Left lobe of liver (tissue), 2 donors: ENCODE measurements around the gene TTLL11. TPM values are rescaled to one million over a fixed set of nuclear protein-coding genes. Genes with fewer than 3 reads are reported as not detected.
"Not testable (repeated sequence)": the region's sequence is repeated elsewhere in the genome, so short reads cannot be mapped to it uniquely, and the experiment has no call there.

Source experiments
- ATAC-seq: fragments of 200-7000 bp; cut with Tn5 transposase; one replicate; pipeline ENCODE4 v1.9.1; 2020; ENCODE audit warnings: mild to moderate bottlenecking, moderate library complexity
- DNase-seq: peaks from one replicate; pipeline ENCODE4 v3.0.0-alpha.2; 2020; ENCODE audit warnings: low spot score
- total RNA-seq: library from RNA; stranded (reverse); gene quantifications from one replicate; pipeline ENCODE4 v1.2.1, GENCODE V29; 2021
- donor health status: DM: no; HTN: no; CAD: no; lungs with moderate emphysema.
- donor health status: DM: no; HTN: yes; CAD: no.

TTLL11 gene
- total RNA-seq, 1 donor from 2014 or later = 2.8 TPM

DNA sequence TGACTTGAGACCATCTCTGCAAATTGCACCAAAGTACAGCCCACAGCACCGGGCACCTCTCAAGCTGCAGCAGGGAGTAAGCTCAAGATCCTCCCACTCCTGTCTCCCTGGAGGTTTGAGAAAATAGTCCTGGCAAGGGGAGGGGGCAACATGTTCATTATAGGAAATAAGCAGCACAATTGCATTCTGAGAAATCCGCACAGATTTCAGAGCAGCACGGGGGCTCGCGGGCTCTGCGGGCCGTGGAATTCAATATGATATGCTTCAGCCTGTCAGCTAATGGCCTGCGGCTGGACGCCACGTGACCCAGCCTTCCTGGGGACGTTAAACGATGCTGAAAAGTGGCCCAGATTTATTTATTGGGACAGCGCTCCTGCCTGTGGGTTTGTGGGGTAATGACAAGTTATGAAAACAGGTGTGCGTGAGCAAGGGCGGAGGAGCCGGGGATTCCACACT lies 285.3 kb downstream of the TTLL11 start:
- no peak for ATAC-seq

DNA sequence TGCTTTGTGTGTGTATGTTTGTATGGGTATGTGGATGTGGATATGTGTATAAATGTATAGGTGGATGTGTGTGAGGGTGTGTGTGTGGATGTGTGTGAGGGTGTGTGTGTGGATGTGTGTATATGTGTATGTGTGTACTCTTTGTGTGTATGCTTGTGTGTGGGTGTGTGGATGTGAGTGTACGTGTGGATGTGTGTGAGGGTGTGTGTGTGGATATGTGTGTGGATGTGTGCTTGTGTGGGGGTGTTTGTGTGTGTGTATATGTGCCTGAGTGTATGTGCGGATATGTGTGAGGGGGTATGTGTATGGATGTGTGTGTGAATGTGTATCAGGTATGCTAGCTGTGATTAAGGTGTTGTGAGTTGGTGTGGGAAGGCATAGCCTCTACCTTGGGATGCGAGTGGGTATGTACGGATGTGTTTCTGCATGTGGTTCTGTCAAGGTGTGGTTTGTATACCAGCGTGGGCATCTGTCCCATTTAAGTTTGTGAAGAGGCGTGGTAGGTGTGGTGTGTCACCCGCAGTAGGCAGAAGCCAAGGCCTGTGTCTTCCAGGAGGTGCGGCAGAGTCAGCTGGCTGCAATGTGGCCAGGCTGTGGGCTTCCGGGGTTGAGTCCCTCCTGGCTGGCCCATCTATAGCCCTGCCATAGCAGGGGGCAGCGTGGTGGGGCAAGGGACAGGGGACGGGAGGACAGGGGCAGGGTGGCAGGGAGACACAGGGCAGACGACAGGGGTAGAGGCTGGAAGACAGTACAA lies 285.9 kb downstream of the TTLL11 start:
- ATAC-seq (no peak), DNase-seq (no peak)

More for the DNA sequence above, 285.3 kb downstream of the TTLL11 start:
- DNase-seq = no peak

DNA sequence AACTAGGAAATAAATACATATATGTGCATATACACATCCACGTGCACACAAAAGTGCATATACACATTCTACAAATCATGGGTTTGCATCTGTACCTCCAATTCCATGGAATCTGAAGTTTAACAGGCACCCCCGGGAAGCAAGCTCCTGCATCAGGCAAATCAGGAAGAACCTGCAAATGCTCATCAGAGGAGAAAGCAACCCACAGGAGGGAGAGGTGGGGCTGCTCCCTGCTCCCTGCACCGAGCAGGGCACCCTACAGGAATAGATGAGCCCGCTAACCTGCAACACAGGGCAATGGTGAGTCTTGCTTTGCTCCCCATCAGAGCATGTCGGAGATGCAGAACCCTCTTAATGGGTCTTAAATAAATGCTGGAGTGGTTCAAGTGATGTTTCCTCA lies 290.4 kb downstream of the TTLL11 start:
- no peak for ATAC-seq
- no peak for DNase-seq

DNA sequence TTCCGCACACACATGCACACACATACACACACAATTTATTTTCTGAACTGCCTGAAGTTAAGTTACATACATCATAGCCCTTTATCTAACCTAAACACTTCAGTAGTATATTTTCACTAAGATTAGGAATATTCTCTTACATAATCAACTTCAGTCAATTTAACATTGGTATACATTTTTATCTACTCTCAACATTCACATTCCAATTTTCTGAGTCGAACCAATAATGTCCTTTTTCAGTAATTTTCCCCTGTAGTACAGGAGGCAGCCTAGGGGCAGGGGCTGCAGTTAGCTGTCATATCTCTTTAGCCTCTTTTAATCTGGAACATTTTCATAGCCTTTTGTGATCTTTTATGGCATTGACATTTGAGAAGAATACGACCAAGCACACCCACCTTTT lies 291.5 kb downstream of the TTLL11 start:
- no peak for ATAC-seq
- no peak for DNase-seq

DNA sequence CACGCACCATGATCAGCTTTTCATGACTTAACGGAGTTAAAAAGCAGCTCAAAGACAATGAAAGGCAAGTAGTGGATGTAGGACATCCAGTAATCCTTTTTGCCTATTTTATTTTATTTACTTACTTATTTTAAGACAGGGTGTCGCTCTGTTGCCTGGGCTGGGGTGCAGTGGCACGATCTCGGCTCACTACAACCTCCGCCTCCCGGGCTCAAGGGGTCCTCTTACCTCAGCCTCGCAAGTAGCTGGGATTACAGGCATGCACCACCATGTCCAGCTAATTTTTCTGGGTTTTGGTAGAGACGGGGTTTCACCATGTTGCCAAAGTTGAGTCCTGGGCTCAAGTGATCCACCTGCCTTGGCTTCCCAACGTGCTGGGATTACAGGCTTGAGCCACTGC lies 292.7 kb downstream of the TTLL11 start:
- DNase-seq (no peak), ATAC-seq (no peak)

DNA sequence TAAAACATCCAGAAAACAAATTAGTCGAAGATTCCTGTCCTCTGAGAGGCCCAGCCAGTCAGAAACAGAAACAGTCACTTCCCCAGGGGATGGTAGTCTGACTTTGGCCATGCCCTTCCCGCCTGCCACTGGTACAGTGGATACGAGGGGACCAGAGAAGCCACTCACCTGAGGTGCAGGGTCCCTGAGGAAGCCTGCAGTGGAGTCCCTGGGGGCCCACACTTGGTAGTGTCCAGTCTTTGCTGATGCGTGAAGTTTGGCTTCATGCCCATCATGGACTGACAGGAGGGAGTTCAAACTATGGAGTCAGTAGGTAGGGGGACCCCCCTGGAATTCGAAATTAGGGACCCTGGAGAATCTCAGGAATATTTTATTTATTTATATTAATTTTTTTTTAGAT lies 294.2 kb downstream of the TTLL11 start:
- DNase-seq = no peak
- ATAC-seq = no peak

DNA sequence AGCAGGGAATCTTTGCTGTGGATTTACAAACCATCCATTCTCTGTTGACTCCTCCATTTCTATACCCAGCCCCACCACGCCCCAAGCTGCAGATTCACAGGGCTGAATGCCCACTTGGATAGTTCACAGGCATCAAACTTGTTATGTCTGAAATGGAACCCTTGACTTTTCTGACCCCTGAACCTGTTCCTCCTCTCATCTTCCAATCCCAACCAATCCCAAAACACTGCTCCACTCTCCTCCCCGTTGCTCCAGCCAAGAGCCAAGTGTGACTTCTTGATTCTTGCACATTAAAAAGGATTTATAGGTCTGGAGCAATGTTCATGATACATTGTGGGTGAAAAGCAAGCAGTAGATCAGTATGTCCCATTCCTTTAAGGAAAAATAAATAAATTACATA lies 296.0 kb downstream of the TTLL11 start:
- DNase-seq = no peak
- ATAC-seq = no peak

DNA sequence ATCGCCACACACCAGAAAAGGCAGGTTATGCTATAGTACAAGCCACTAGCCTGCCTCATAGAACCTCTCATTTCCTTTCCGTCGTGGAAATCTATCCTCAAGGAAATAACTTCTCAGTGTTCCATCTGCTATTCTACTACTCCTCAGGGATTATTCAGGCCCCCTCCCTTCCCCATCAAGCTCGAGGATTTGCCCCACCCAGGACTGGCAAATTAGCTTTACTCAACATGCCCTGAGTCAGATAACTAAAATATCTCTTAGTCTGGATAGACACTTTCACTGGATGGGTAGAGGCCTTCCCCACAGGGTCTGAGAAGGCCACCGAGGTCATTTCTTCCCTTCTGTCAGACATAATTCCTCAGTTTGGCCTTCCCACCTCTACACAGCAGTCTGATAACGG lies 298.8 kb downstream of the TTLL11 start:
- DNase-seq, ATAC-seq: not testable (repeated sequence)

DNA sequence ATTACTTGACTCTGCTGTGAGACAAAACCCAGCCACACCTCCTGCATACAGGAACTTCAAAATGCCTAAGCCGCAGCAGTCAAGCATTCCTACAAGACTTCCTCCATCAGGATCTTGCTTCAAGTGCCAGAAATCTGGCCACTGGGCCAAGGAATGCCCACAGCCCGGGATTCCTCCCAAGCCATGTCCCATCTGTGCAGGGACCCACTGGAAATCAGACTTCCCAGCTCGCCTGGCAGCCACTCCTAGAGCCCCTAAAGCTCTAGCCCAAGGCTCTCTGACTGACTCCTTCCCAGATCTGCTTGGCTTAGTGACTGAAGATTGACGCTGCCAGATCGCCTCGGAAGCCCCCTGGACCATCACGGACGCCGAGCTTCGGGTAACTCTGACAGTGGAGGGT lies 300.6 kb downstream of the TTLL11 start:
- ATAC-seq, DNase-seq: not testable (repeated sequence)

DNA sequence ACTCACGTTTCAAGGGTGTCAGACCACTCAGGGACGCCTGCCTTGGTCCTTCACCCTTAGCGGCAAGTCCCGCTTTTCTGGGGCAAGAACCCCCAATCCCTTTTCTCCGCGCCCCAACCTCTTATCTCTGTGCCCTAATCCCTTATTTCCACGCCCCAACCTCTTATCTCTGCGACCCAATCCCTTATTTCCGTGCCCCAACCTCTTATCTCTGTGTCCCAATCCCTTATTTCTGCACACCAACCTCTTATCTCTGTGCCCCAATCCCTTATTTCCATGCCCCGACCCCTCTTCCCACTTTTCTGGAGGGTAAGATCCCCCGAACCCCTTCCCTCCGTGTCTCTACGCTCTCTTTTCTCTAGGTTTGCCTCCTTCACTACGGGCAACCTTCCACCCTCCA lies 302.3 kb downstream of the TTLL11 start:
- ATAC-seq (no peak), DNase-seq (no peak)

DNA sequence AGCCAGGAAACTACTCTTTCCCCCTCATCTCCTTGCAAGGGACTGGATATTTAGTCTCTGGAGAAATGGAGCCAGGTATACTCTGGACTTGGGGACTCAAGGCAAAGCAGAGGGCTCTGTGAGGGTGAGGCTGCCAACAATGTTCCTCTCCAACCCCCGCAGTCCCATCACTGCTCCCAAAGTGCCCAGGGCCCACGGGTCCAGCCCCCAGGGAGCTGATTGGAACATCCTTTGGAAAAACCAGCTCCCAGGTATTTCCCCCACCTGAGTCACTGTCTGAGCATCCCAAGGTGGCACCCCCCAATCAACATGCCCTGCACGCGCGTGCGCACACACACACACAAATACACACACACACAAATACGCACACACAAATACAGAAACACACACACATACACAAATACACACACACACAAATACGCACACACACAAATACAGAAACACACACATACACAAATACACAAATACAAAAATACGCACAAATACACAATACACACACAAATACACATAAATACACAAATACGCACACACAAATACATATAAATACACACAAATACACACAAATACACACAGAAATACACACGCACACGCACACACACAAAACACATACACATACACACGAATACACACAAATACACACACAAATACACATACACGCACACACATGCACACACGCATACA lies 304.3 kb downstream of the TTLL11 start:
- DNase-seq = no peak
- no peak for ATAC-seq

DNA sequence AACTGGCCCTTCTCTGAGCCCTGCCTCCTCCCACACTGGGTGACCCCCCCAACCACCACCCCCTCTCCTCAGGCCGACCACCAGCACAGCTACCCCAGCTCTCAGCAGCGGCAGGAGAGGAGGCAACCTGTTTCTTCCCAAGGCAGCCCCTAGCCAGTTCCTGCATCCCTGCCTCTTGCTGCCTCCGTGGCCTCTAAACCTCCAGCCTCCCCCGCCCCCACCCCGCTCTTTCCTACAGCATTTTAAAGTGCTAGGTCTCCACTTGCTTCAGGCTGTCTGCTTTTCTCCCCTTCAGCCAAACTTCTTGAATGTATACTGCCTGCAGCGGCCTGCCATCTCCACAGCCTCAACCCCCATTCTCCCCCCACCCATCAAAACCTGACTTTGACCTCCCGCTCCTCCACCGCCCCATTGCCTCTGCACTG lies 306.1 kb downstream of the TTLL11 start:
- no peak for DNase-seq
- ATAC-seq = no peak

DNA sequence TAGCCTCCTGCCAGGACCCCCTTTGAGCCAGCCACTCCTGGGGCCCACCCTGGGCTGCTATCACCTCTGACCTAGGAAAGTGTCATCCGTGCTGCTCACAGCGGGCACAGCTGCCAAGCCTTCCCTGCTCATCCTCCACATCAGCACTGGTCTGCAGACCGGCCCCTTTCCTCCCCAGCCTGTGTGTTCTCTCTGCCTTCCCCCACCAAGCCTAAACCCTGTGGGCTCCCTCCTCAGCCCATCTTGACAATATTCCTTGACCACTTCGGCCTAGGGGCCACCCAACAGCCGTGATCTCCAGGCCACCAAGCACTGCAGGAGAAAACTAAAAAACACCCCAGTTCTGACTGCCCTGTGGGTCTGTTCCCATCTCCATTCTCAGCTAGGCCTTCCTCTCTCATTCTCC lies 306.6 kb downstream of the TTLL11 start:
- ATAC-seq = no peak
- DNase-seq = no peak

DNA sequence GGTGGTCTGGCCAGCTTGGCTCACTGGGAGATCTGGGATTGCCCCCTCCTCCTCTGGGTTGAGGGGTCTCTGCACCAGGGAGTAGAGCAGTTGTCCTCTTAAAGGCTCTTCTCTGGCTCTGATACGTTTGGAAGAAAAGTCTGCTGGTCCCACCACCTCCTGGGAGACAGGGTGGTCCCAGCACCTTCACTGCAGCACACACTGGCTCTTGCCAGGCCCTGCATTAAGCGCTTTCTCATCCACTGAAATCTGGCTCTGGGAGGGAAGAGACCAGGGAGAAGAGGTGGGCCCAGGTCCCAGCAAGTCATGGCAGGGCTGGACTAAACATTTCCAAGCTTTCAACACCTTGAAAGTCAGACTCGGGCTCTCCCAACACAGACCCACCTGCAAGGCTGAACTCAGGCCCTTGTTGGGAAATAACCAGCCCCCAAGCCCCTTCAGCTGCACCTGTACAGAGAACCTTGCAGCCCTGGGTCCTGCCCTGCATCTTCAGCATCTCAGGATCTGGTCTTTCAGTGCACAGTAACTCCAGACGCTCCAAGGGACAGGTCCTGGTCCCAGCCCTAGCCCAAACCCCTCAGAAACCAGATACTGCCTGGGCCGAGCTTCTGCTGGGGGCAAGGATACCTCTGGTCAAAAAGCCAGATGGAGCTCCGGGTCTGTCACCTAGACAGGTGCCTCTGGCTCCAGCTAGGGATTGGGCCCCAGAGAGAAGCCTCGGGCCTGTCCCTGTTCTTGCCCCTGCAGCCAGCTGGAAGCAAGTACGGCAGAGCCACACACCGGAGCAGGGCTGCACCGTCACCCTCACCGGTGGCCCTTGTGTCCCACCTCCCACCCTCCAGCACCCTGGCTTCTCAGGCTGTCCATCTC lies 307.2 kb downstream of the TTLL11 start:
- ATAC-seq = no peak
- DNase-seq = no peak

DNA sequence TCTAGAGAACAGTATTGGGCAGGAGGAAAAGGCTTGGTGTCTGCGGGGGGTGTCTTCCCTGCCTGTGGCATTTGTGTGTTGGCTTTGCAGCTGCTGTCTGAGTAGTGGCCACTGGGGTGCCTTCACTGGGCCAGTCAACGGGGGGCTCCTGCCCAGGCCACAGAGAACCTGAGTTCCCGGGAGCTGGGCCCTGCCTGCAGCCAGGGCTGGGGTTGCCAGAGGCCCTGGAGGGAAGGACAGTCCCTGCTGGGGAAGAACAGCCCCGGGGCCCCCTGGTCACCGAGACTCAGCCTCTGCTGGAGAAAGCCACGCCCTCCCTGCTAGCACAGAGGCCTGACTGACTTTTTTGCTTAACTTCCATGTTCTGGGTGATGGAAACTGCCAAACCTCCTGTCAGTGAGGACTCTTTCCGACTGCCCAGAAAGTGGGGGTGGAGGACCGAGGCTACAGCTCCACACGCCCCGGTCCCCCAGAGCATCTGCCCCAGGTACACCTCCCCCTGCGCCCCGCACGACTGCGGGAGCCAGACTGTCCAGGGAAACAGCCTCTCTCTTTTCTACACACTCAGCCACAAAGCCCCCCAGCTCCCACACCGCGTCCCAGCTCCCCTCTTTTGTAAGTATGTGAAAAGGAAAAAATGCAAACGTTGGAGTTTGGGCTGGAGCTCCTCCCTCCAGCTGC lies 308.2 kb downstream of the TTLL11 start:
- DNase-seq = no peak
- no peak for ATAC-seq

DNA sequence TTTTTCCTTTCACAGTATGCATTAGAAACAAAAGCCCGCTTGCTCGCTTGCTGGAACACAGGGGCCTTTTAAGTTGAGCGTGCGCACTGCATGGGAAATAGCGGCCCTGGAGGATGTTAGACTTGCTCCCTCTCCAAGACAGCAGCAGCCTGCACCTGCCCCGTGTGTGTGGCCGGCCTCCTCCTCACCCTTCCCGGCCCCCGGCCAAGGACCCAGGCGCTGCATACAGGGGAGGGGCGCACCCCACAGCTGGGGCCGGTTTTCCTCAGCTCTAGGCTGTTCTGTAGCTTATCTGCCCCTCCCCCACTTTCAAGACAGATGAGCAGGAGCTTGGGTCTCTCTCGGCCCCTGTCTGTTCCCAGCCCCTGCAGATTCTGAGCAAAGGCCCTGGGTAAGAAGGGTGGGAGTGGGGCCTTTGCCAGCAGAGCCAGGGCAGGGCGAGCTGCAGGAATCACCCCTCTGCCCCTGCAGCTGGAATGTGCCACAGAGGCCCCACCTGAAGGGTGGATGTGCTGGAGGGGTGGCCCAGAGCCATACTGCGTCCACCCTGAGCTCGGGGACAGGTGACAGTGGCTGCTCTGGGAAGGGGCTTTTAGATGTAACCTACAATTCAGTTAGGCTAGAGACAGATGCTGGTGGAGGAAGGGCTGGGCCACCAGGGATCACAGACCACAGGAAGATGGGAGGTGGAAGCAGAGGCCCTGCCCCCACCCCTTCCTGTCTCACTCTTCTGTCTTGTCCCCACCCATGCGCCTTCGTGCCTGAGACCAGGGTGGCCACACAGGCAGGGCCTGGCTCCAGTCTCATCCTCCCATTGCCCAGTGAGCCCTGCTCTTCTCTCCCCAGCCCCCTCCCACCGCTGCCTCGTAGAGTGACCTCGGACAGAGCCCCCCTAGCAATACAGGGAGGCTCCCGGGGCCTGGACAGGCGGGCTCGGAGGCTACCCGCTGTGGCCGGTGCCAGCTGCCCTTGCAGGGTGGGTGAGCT lies 309.3 kb downstream of the TTLL11 start:
- ATAC-seq (no peak), DNase-seq (no peak)

DNA sequence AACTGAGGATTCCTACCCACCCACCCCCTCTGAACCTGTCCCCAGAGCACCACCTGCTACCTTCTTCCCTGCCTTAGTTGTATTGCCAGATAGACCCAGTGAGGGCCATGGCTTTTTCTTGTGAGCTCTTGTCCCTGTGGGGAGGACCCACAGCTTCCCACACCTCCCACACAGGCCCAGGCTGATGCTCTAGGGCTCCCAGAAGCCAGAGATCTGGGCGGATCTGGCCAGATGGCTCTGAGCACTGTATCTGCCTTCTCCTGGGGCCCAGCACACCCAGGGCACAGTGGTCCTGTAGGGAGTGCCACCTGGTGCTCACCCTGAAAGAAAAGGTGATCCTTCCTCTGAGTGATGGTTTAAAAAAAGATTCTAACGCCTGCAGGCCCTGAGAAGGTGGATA lies 310.0 kb downstream of the TTLL11 start:
- ATAC-seq = no peak
- no peak for DNase-seq

DNA sequence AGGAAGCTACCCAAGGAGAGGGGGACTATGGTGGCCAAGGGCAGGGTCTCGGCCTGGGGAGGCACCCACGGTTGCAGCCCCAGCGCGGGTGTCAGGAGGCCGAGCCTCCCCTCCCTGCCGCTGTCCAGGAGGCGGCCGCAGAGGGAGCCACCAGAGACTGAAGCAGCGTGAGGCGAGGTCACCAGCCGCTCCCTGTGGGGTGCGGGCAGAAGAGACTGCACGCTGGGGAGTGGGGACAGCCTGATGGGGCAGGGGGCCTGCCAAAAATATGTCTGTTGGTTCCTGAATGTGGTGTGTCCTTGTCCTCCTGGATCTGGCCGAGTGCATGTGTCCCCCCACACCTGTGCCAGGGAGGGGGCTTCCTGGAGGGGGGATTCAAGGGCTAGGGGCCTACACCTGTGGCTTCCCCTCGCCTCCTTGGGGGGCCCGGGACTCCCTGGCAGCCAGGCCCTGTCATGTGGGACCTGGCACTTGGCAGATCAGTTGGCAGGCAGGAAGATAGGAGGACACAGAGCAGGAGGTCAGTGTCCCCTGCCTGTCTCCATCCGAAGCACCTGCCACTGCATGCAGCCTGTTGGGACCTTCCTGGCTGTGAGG lies 310.5 kb downstream of the TTLL11 start:
- ATAC-seq (peak; percentile 90), DNase-seq (peak; percentile 56)
